IMR-90 (cell line): ENCODE measurements around the gene C10orf95. TPM values are rescaled to one million over a fixed set of nuclear protein-coding genes. Genes with fewer than 3 reads are reported as not detected.

ENCODE experiments used
- ATAC-seq: fragments of 200-7000 bp; cut with Tn5 transposase; 2 replicates; pipeline ENCODE4 v1.9.1; 2020; ENCODE audit warnings: low read depth, mild to moderate bottlenecking, moderate library complexity
- BruUV-seq: library from RNA; stranded (reverse); fragments of 400-500 nt; replicated peaks from 2 replicates; lab custom pipeline; 2021; lab: Mats Ljungman, UMichigan
- CTCF ChIA-PET: fragments of 300-600 bp; formaldehyde crosslinking; extraction: SDS; loops from one replicate; lab custom pipeline; 2021; ENCODE audit warnings: antibody characterized with exemption; lab: Yijun Ruan, JAX
- POLR2A ChIA-PET: fragments of 300-600 bp; sonication (Branson Sonifier 250); formaldehyde crosslinking; loops from one replicate; lab custom pipeline; 2022; ENCODE audit warnings: antibody characterized with exemption; ENCODE audit not compliant: unreplicated experiment; lab: Charles Lee
- DNase-seq: peaks from one replicate; pipeline ENCODE4 v3.0.0; 2013
- H2AFZ ChIP-seq: replicated peaks from 2 replicates; pipeline ENCODE3; 2013; ENCODE audit warnings: low read length, mild to moderate bottlenecking; ENCODE audit not compliant: poor library complexity
- H2AK5ac ChIP-seq: 2 replicates; pipeline ENCODE4 v1.6.1; 2013; ENCODE audit warnings: low read depth, low read length, inconsistent platforms
- H2AK9ac ChIP-seq: replicated peaks from 2 replicates; pipeline ENCODE3; 2013; ENCODE audit warnings: mild to moderate bottlenecking, low read depth, low read length, moderate library complexity; ENCODE audit not compliant: poor library complexity
- H2BK120ac ChIP-seq: 2 replicates; pipeline ENCODE4 v1.6.1; 2013; ENCODE audit warnings: low read depth, low read length, inconsistent platforms
- H2BK15ac ChIP-seq: 3 replicates; pipeline ENCODE4 v1.6.1; 2013; ENCODE audit warnings: low read depth, low read length, inconsistent platforms
- H2BK20ac ChIP-seq: 2 replicates; pipeline ENCODE4 v1.6.1; 2013; ENCODE audit warnings: low read depth, mild to moderate bottlenecking, inconsistent platforms, low read length, moderate library complexity
- H2BK5ac ChIP-seq: 2 replicates; pipeline ENCODE4 v1.6.1; 2013; ENCODE audit warnings: mild to moderate bottlenecking, low read depth, low read length, inconsistent platforms; ENCODE audit not compliant: poor library complexity, severe bottlenecking
- H3K14ac ChIP-seq: replicated peaks from 2 replicates; pipeline ENCODE4 v1.6.1; 2013; ENCODE audit warnings: low read depth, low read length, inconsistent platforms
- H3K18ac ChIP-seq: 2 replicates; pipeline ENCODE4 v1.6.1; 2013; ENCODE audit warnings: low read depth, low read length, control low read depth
- H3K23ac ChIP-seq: 2 replicates; pipeline ENCODE4 v1.6.1; 2013; ENCODE audit warnings: low read depth, low read length, inconsistent platforms
- H3K27ac ChIP-seq: 2 replicates; pipeline ENCODE4 v1.5.1; 2013; ENCODE audit warnings: mild to moderate bottlenecking, control low read depth, low read length; ENCODE audit not compliant: insufficient read depth
- H3K27me3 ChIP-seq: 2 replicates; pipeline ENCODE4 v1.6.1; 2013; ENCODE audit warnings: low read length; ENCODE audit not compliant: control insufficient read depth, insufficient read depth
- H3K36me3 ChIP-seq: 2 replicates; pipeline ENCODE4 v1.6.1; 2013; ENCODE audit warnings: low read length, mixed read lengths; ENCODE audit not compliant: control insufficient read depth, insufficient read depth
- H3K4ac ChIP-seq: 2 replicates; pipeline ENCODE4 v1.6.1; 2013; ENCODE audit warnings: low read depth, low read length, inconsistent platforms
- H3K4me1 ChIP-seq: 2 replicates; pipeline ENCODE4 v1.6.1; 2013; ENCODE audit warnings: low read length, mixed read lengths; ENCODE audit not compliant: control insufficient read depth, insufficient read depth
- H3K4me2 ChIP-seq: 2 replicates; pipeline ENCODE4 v1.6.1; 2013; ENCODE audit warnings: low read depth, mild to moderate bottlenecking, control low read depth, low read length, moderate library complexity
- H3K4me3 ChIP-seq: 2 replicates; pipeline ENCODE4 v1.5.1; 2013; ENCODE audit warnings: low read depth, mild to moderate bottlenecking, control low read depth, low read length, moderate library complexity; ENCODE audit not compliant: insufficient read depth
- H3K56ac ChIP-seq: 2 replicates; pipeline ENCODE4 v1.6.1; 2013; ENCODE audit warnings: low read length, inconsistent platforms; ENCODE audit not compliant: insufficient read depth; ENCODE audit errors: extremely low read depth
- H3K79me1 ChIP-seq, 2 experiments: 2 replicates each; pipeline ENCODE4 v1.6.1; 2013; ENCODE audit warnings: low read length in 2 of 2, inconsistent platforms in 1 of 2, low read depth in 1 of 2
- H3K9ac ChIP-seq: 2 replicates; pipeline ENCODE4 v1.6.1; 2013; ENCODE audit warnings: low read depth, low read length, control low read depth
- H3K9me1 ChIP-seq: 2 replicates; pipeline ENCODE4 v1.6.1; 2013; ENCODE audit warnings: low read length, inconsistent platforms; ENCODE audit not compliant: insufficient read depth
- H3K9me3 ChIP-seq: 2 replicates; pipeline ENCODE4 v1.6.1; 2013; ENCODE audit warnings: low read length; ENCODE audit not compliant: control insufficient read depth, insufficient read depth
- H4K20me1 ChIP-seq: 2 replicates; pipeline ENCODE4 v1.6.1; 2013; ENCODE audit warnings: low read length, inconsistent platforms; ENCODE audit not compliant: insufficient read depth
- H4K5ac ChIP-seq: 2 replicates; pipeline ENCODE4 v1.6.1; 2013; ENCODE audit warnings: mild to moderate bottlenecking, low read depth, low read length, control low read depth
- H4K8ac ChIP-seq, 2 experiments: 2 replicates each; pipeline ENCODE4 v1.6.1; 2013; ENCODE audit warnings: low read depth in 2 of 2, low read length in 2 of 2, control low read depth in 1 of 2, inconsistent platforms in 1 of 2
- H4K91ac ChIP-seq: 2 replicates; pipeline ENCODE4 v1.6.1; 2013; ENCODE audit warnings: low read depth, low read length, inconsistent platforms; ENCODE audit not compliant: insufficient read depth
- MAFK ChIP-seq: IDR thresholded peaks from 2 replicates; pipeline ENCODE4 v1.6.1; 2012; ENCODE audit warnings: low read depth, low read length, improper control_type of control experiment
- MAZ ChIP-seq: IDR thresholded peaks from 2 replicates; pipeline ENCODE4 v1.6.1; 2012; ENCODE audit warnings: low read depth, mild to moderate bottlenecking, low read length, improper control_type of control experiment, moderate library complexity, borderline replicate concordance
- POLR2A ChIP-seq: IDR thresholded peaks from 2 replicates; pipeline ENCODE4 v1.6.1; 2012; ENCODE audit warnings: mild to moderate bottlenecking, low read depth, low read length
- WGBS, 2 experiments: methylation state at CpG; one replicate each; pipeline versions ENCODE4 v1.1.5 to v1.1.7; 2013; ENCODE audit warnings: missing lambda C conversion rate in 2 of 2; ENCODE audit not compliant: insufficient read length in 1 of 2; ENCODE audit errors: extremely low coverage in 2 of 2; 5-methylcytosine and 5-hydroxymethylcytosine counted together
- dilution Hi-C: fragments of 300-500 bp; cut with HindIII; formaldehyde crosslinking; loops from one replicate; pipeline ENCODE4 v1.14.3; 2018; ENCODE audit warnings: low sequenced_read_pairs; ENCODE audit not compliant: unreplicated experiment
- in situ Hi-C: fragments of 300-500 bp; cut with MboI; formaldehyde crosslinking; loops from 3 replicates; pipeline ENCODE4 v1.14.3; 2019; ENCODE audit warnings: low sequenced_read_pairs, inconsistent platforms, mixed read lengths
- intact Hi-C: fragments of 100-400 bp; cut with micrococcal nuclease; formaldehyde crosslinking; loops from 2 replicates; pipeline ENCODE4 v1.10.0; 2022
- polyA plus RNA-seq, 3 experiments: library from polyadenylated mRNA; depleted of rRNA; stranded (reverse); fragments of >200 nt; gene quantifications; 2 replicates each; pipeline ENCODE4 v1.2.3, GENCODE V29; 2012; ENCODE audit warnings: low replicate concordance in 1 of 3
- total RNA-seq: library from RNA; depleted of rRNA; stranded (reverse); fragments of >200 nt; gene quantifications from 2 replicates; pipeline ENCODE4 v1.2.3, GENCODE V29; 2012

C10orf95 gene
- total and polyA plus RNA-seq, 2 of the 4 experiments (the other 2 are of a cell fraction): not detected

DNA sequence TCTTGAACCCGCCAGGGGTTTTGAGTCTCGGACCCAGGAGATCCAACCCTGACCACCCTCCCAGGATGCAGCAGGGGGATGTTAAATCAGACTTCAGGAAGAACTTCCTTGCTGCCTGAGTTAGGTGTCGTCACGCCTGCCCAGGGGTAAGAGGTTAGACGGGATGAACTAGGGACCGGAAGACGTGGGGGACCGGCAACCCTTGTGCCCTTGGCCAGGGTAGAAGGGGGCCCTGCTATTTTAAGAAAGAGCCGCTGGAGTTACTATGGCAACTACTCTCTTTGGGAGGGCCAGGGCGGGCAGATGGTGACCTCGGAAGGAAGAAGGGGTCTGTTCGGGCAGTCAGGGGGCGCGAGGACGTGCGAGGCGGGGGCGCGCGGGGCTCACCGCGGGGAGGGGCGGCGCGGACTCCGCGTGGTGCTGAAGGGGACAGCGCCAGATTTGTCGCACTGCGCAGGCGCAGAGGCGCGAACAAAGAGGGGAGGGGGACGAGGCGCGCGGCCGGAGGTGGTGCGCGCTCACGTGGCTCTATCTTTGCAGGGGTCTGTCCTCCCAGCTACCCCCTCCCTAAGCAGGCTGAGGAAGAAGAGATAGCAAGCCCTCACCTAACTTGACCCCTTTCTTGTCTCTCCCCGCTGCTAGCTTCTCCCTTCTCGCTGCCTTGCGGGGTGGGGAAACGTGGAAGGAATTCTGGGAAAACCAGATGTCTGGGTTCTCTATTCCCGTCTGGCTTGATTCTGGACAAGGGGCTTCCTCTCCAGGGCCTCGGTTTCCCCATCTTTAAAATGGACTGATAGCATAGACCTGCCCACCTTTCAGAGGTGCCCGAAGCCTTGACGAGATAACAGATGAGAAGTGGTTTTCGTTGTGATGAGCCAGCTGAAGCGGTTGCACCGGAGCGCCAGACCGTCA lies 31.8 kb downstream of the C10orf95 start:
- ATAC-seq: no peak
- no peak for DNase-seq
- CTCF ChIA-PET: interaction anchor here (1.0 kb wide), 1 partner anchor 20 kb away, joined by 4 read pairs; no protein-coding TSS in a partner anchor

More for the DNA sequence above, 31.8 kb downstream of the C10orf95 start:
- POLR2A ChIA-PET: interaction anchor here (0.6 kb wide), 1 partner anchor 230 kb away, joined by 3 read pairs; no protein-coding TSS in a partner anchor
- no peak overlapping the region for H2BK20ac ChIP-seq
- peak; percentile 81 for TF ChIP-seq MAZ
- TF ChIP-seq MAFK: no peak
- TF ChIP-seq POLR2A: no peak
- no peaks in the 10 kb centered on the region for H3K9me3 ChIP-seq
- intact Hi-C loops: no loop called here
- H3K27ac ChIP-seq: no peak overlapping the region
- no peak overlapping the region for H4K5ac ChIP-seq
- H2AK9ac ChIP-seq: peak overlapping the region; percentile 87
- H3K4me1 ChIP-seq: peaks cover 9% of the 10 kb centered on the region
- no peak overlapping the region for H2BK120ac ChIP-seq
- H3K4ac ChIP-seq: no peak overlapping the region
- peaks cover 28% of the 10 kb centered on the region for H3K27me3 ChIP-seq
- H3K23ac ChIP-seq: no peak overlapping the region
- no TSS peak for BruUV-seq
- no peaks in the 10 kb centered on the region for H4K20me1 ChIP-seq
- WGBS, 2 experiments: 1% methylated on average over 21 of the region's 54 CpGs; no CpG with 5 or more reads in 1 of the 2 experiments
- no peak overlapping the region for H3K56ac ChIP-seq
- in situ Hi-C loops: no loop called here
- H3K9ac ChIP-seq: no peak overlapping the region
- H2BK5ac ChIP-seq: no peak overlapping the region
- no peak overlapping the region for H4K8ac ChIP-seq
- peak overlapping the region; percentile 99 for H2AFZ ChIP-seq
- H3K36me3 ChIP-seq: peaks cover 6% of the 10 kb centered on the region; the same call in 1 of the 2 replicates
- no peak overlapping the region for H3K14ac ChIP-seq
- H3K4me3 ChIP-seq: peak overlapping the region; percentile 38
- dilution Hi-C loops: no loop called here
- H3K9me1 ChIP-seq: peaks cover 9% of the 10 kb centered on the region; the same call in 1 of the 2 replicates
- H3K79me1 ChIP-seq: peaks cover 0 to 19% of the 10 kb centered on the region in 2 experiments; a peak in 2 of 4 replicates
- H2AK5ac ChIP-seq: no peak overlapping the region
- H3K4me2 ChIP-seq: peak overlapping the region; percentile 60
- H4K91ac ChIP-seq: no peak overlapping the region
- no peak overlapping the region for H2BK15ac ChIP-seq
- no peak overlapping the region for H3K18ac ChIP-seq
